ENCODE data around the gene UBAP2. TPM values are rescaled to one million over a fixed set of nuclear protein-coding genes. Genes with fewer than 3 reads are reported as not detected.

The UBAP2 gene
- total RNA-seq, result 10 to 100 TPM; 21.8 to 32.1 (median 29.8) TPM

- peaks cover 0 to 7% of the 10 kb centered on the region in 2 donors for H3K4me1 ChIP-seq
- peak; percentile 97 to 98 for DNase-seq (ENCODE audit: low spot score in 2 of 2)
- H3K27me3 ChIP-seq, result no peaks in the 10 kb centered on the region
- intact Hi-C loops (cut with DNase I; ENCODE audit: low total_unique reads), result no loop called here
- H3K9me3 ChIP-seq, result no peaks in the 10 kb centered on the region
- H3K36me3 ChIP-seq, result no peaks in the 10 kb centered on the region
- TF ChIP-seq POLR2AphosphoS5 (IDR thresholded peaks at IDR 0.05), result peak; percentile 95 to 98 (median 96)
- TF ChIP-seq CTCF (IDR thresholded peaks at IDR 0.05), result peak in 2 of 3 donors; percentile 20 to 21
- TF ChIP-seq POLR2A (IDR thresholded peaks at IDR 0.05), result peak; percentile 76
- H3K4me3 ChIP-seq, result peak within 1 kb of the TSS; percentile 78 to 99 (median 80)
- H3K27ac ChIP-seq, result peak within 1 kb of the TSS; percentile 96 to 98
These were observed at the start of gene UBAP2 for GRCh38 chr9:34048727-34049629. TSS of gene UBAP2 (minus strand) at chr9:34048887. CDS start at chr9:34017148, 31,739 bp downstream.

DNA sequence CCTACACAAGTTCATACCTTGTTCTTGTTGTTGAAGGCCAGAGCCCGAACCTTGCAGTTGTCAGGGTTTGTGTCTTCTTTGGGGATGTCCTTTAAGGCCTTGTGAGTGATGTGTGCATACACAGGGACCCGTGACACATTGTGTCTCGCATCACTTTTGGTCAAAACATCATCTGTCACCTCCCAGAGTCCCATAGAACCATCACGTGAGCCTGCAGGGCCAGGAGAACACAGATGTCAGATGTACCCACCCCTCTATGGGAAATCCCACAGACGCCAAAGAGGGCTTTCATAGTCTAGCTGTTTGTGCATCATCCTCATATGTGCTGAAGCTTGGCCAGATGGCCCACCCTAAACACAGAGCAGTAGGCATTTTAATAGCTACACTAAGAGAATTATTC is 49.6 kb upstream of the UBAP2 start:
- Histone ChIP-seq H3K27ac (no peak overlapping the region), H3K27me3 (no peaks in the 10 kb centered on the region), H3K36me3 (peaks cover 15% of the 10 kb centered on the region), H3K4me1 (no peaks in the 10 kb centered on the region), H3K9me3 (no peaks in the 10 kb centered on the region), H3K4me3 (no peak overlapping the region)
- DNase-seq (ENCODE audit: low spot score in 2 of 2), result no peak
- intact Hi-C loops (cut with DNase I; ENCODE audit: low total_unique reads), result no loop called here
- TF ChIP-seq CTCF (IDR thresholded peaks at IDR 0.05), result no peak
- no peak for TF ChIP-seq POLR2A (IDR thresholded peaks at IDR 0.05)
- no peak for TF ChIP-seq POLR2AphosphoS5 (IDR thresholded peaks at IDR 0.05)

- peaks cover 15% of the 10 kb centered on the region for H3K36me3 ChIP-seq
- H3K9me3 ChIP-seq, result no peaks in the 10 kb centered on the region
- no peak for DNase-seq (ENCODE audit: low spot score in 2 of 2)
- H3K27me3 ChIP-seq, result no peaks in the 10 kb centered on the region
- H3K4me1 ChIP-seq, result no peaks in the 10 kb centered on the region
- TF ChIP-seq POLR2A (IDR thresholded peaks at IDR 0.05), result no peak
- TF ChIP-seq CTCF (IDR thresholded peaks at IDR 0.05), result no peak
- TF ChIP-seq POLR2AphosphoS5 (IDR thresholded peaks at IDR 0.05), result no peak
- intact Hi-C loops (cut with DNase I; ENCODE audit: low total_unique reads), result no loop called here
- no peak overlapping the region for H3K27ac ChIP-seq
- no peak overlapping the region for H3K4me3 ChIP-seq
These were observed 49.2 kb upstream of the UBAP2 start for GRCh38 chr9:34097865-34098264.

GRCh38 chr9:34096751-34097150 is 48.1 kb upstream of the UBAP2 start:
- DNase-seq (ENCODE audit: low spot score in 2 of 2), result no peak
- Histone ChIP-seq H3K4me1 (no peaks in the 10 kb centered on the region), H3K27me3 (no peaks in the 10 kb centered on the region), H3K9me3 (no peaks in the 10 kb centered on the region), H3K4me3 (no peak overlapping the region), H3K36me3 (peaks cover 15% of the 10 kb centered on the region), H3K27ac (no peak overlapping the region)
- TF ChIP-seq POLR2AphosphoS5 (IDR thresholded peaks at IDR 0.05), result no peak
- TF ChIP-seq CTCF (IDR thresholded peaks at IDR 0.05), result no peak
- TF ChIP-seq POLR2A (IDR thresholded peaks at IDR 0.05), result no peak
- intact Hi-C loops (cut with DNase I; ENCODE audit: low total_unique reads), result no loop called here

- no peaks in the 10 kb centered on the region for H3K4me1 ChIP-seq
- intact Hi-C loops (cut with DNase I; ENCODE audit: low total_unique reads), result no loop called here
- no peak overlapping the region for H3K4me3 ChIP-seq
- H3K9me3 ChIP-seq, result no peaks in the 10 kb centered on the region
- H3K36me3 ChIP-seq, result peaks cover 15% of the 10 kb centered on the region
- no peak overlapping the region for H3K27ac ChIP-seq
- TF ChIP-seq CTCF (IDR thresholded peaks at IDR 0.05) (no peak), POLR2AphosphoS5 (IDR thresholded peaks at IDR 0.05) (no peak), POLR2A (IDR thresholded peaks at IDR 0.05) (no peak)
- H3K27me3 ChIP-seq, result no peaks in the 10 kb centered on the region
- DNase-seq (ENCODE audit: low spot score in 2 of 2), result no peak
These were observed 44.9 kb upstream of the UBAP2 start for GRCh38 chr9:34093578-34093977.

Data from breast epithelium (tissue), 4 donors.